ENCODE data around the gene LGALS8.
"Not testable (repeated sequence)": the region's sequence is repeated elsewhere in the genome, so short reads cannot be mapped to it uniquely, and the experiment has no call there.

Gene LGALS8

GRCh38 chr1:236541710-236542109, 17.9 kb downstream of the LGALS8 start:
- no peak for DNase-seq (ENCODE audit: low spot score)

GRCh38 chr1:236543065-236543669, 19.4 kb downstream of the LGALS8 start:
- peak; percentile 48 for DNase-seq (ENCODE audit: low spot score)

- DNase-seq (ENCODE audit: low spot score) = no peak
Observed at GRCh38 chr1:236545621-236546169, 21.9 kb downstream of the LGALS8 start.

- no peak for DNase-seq (ENCODE audit: low spot score)
Observed at GRCh38 chr1:236548452-236548851, 24.7 kb downstream of the LGALS8 start.

GRCh38 chr1:236550961-236551851, 27.4 kb downstream of the LGALS8 start:
- no peak for DNase-seq (ENCODE audit: low spot score)

- no peak for DNase-seq (ENCODE audit: low spot score)
Observed at GRCh38 chr1:236552096-236552495, 28.3 kb downstream of the LGALS8 start.

GRCh38 chr1:236552901-236553300, 29.1 kb downstream of the LGALS8 start:
- no peak for DNase-seq (ENCODE audit: low spot score)

- DNase-seq (ENCODE audit: low spot score) = no peak
Observed at GRCh38 chr1:236553370-236553769, 29.6 kb downstream of the LGALS8 start.

- DNase-seq (ENCODE audit: low spot score) = no peak
Observed at GRCh38 chr1:236556606-236557005, 32.8 kb downstream of the LGALS8 start.

- DNase-seq (ENCODE audit: low spot score) = no peak
Observed at GRCh38 chr1:236558081-236558480, 34.3 kb downstream of the LGALS8 start.

- DNase-seq (ENCODE audit: low spot score) = no peak
Observed at GRCh38 chr1:236558846-236559245, 35.1 kb downstream of the LGALS8 start.

GRCh38 chr1:236560213-236560771, 36.5 kb downstream of the LGALS8 start:
- DNase-seq (ENCODE audit: low spot score) = no peak

- no peak for DNase-seq (ENCODE audit: low spot score)
Observed at GRCh38 chr1:236561976-236562375, 38.2 kb downstream of the LGALS8 start.

- no peak for DNase-seq (ENCODE audit: low spot score)
Observed at GRCh38 chr1:236565530-236565929, 41.7 kb downstream of the LGALS8 start.

- no peak for DNase-seq (ENCODE audit: low spot score)
Observed at GRCh38 chr1:236568285-236568894, 44.6 kb downstream of the LGALS8 start.

- no peak for DNase-seq (ENCODE audit: low spot score)
Observed at GRCh38 chr1:236575523-236575922, 51.7 kb downstream of the LGALS8 start.

GRCh38 chr1:236576004-236576403, 52.2 kb downstream of the LGALS8 start:
- no peak for DNase-seq (ENCODE audit: low spot score)

- DNase-seq (ENCODE audit: low spot score) = not testable (repeated sequence)
Observed at GRCh38 chr1:236577041-236577440, 53.3 kb downstream of the LGALS8 start.

- DNase-seq (ENCODE audit: low spot score) = no peak
Observed at GRCh38 chr1:236578661-236579060, 54.9 kb downstream of the LGALS8 start.

GRCh38 chr1:236580404-236580803, 56.6 kb downstream of the LGALS8 start:
- DNase-seq (ENCODE audit: low spot score) = not testable (repeated sequence)

- no peak for DNase-seq (ENCODE audit: low spot score)
Observed at GRCh38 chr1:236581528-236581927, 57.7 kb downstream of the LGALS8 start.

- DNase-seq (ENCODE audit: low spot score) = no peak
Observed at GRCh38 chr1:236589531-236589930, 65.7 kb downstream of the LGALS8 start.

Measured in D341Med (cell line).